HepG2 (cell line): ENCODE results near the gene FBXW4. TPM values are rescaled to one million over a fixed set of nuclear protein-coding genes. Genes with fewer than 3 reads are reported as not detected.

ENCODE experiments used
- ATAC-seq: fragments of 200-7000 bp; cut with Tn5 transposase; 3 replicates; pipeline ENCODE4 v1.9.1; 2020; ENCODE audit warnings: mild to moderate bottlenecking, moderate library complexity
- BruUV-seq: library from RNA; stranded (reverse); fragments of 400-500 nt; replicated peaks from 2 replicates; lab custom pipeline; 2021; lab: Mats Ljungman, UMichigan
- CTCF ChIA-PET: fragments of 300-600 bp; formaldehyde crosslinking; extraction: SDS; loops from one replicate; lab custom pipeline; 2021; ENCODE audit warnings: low total read pairs, inconsistent platforms, low intra/inter-chr PET ratio; lab: Yijun Ruan, JAX
- POLR2A ChIA-PET: fragments of 350-600 bp; sonication (Branson Sonifier 250); formaldehyde crosslinking; loops from one replicate; lab custom pipeline; 2020; ENCODE audit warnings: antibody characterized with exemption, inconsistent platforms; lab: Yijun Ruan, JAX
- DNase-seq: peaks from one replicate; pipeline ENCODE4 v3.0.0-alpha.2; 2015; ENCODE audit warnings: low spot score
- FAIRE-seq: peaks from 3 replicates; lab custom pipeline; 2011; peaks lifted over from hg19 to GRCh38; lab: Jason Lieb, UNC
- H2AFZ ChIP-seq: one replicate; pipeline ENCODE4 v1.6.1; 2011; ENCODE audit warnings: low read length, inconsistent platforms
- H3K27ac ChIP-seq: fragments of 300-600 bp; 3 replicates; pipeline ENCODE4 v1.8.0; 2011; ENCODE audit warnings: mixed run types, mild to moderate bottlenecking, mixed read lengths, low read length, inconsistent platforms; ENCODE audit not compliant: insufficient read depth; ENCODE audit errors: extremely low read length
- H3K27me3 ChIP-seq, 2 experiments: fragments of 200-600 bp in 1 of 2; 2 replicates in 1 of 2; 3 replicates in 1 of 2; pipeline versions ENCODE4 v1.6.0 to v1.8.0; 2011; ENCODE audit warnings: low read length in 2 of 2, mild to moderate bottlenecking in 2 of 2, moderate library complexity in 2 of 2, inconsistent platforms in 1 of 2; ENCODE audit not compliant: insufficient read depth in 2 of 2, control insufficient read depth in 1 of 2
- H3K36me3 ChIP-seq, 2 experiments: fragments of 200-600 bp in 1 of 2; replicated peaks in 1 of 2; 2 replicates in 1 of 2; 3 replicates in 1 of 2; pipeline versions ENCODE4 v1.5.1 to v1.8.0; 2011; ENCODE audit warnings: low read length in 2 of 2, inconsistent platforms in 1 of 2; ENCODE audit not compliant: insufficient read depth in 2 of 2, control insufficient read depth in 1 of 2
- H3K4me1 ChIP-seq: 2 replicates; pipeline ENCODE4 v1.5.1; 2012; ENCODE audit warnings: low read length, inconsistent platforms; ENCODE audit not compliant: insufficient read depth
- H3K4me2 ChIP-seq: 2 replicates; pipeline ENCODE4 v1.6.0; 2011; ENCODE audit warnings: low read depth, low read length, inconsistent platforms
- H3K4me3 ChIP-seq, 3 experiments: fragments of 200-600 bp in 1 of 3; sonication (generic), shearing (Covaris generic) in 1 of 3; replicated peaks in 1 of 3; 2 replicates each; pipeline ENCODE4 v1.5.1; 2011 to 2016; ENCODE audit warnings: low read length in 3 of 3, inconsistent platforms in 2 of 3, low read depth in 2 of 3, mild to moderate bottlenecking in 2 of 3, control low read depth in 1 of 3, mixed read lengths in 1 of 3; ENCODE audit not compliant: insufficient read depth in 1 of 3
- H3K79me2 ChIP-seq: one replicate; pipeline ENCODE4 v1.6.1; 2011; ENCODE audit warnings: low read length, inconsistent platforms; ENCODE audit not compliant: insufficient read depth
- H3K9ac ChIP-seq: 2 replicates; pipeline ENCODE4 v1.6.0; 2011; ENCODE audit warnings: mild to moderate bottlenecking, low read depth, low read length, inconsistent platforms; ENCODE audit not compliant: insufficient read depth
- H3K9me3 ChIP-seq: 2 replicates; pipeline ENCODE4 v1.5.1; 2012; ENCODE audit warnings: mild to moderate bottlenecking, low read length
- H4K20me1 ChIP-seq: 2 replicates; pipeline ENCODE4 v1.6.0; 2011; ENCODE audit warnings: inconsistent platforms, mild to moderate bottlenecking, low read length, moderate library complexity; ENCODE audit not compliant: insufficient read depth
- CENPX ChIP-seq: sonication (generic); formaldehyde crosslinking; IDR thresholded peaks from 2 replicates; pipeline ENCODE4 v1.9.0; 2021; ENCODE audit warnings: mild to moderate bottlenecking, missing genetic modification reagents, moderate library complexity
- FOXJ3 ChIP-seq: sonication (generic); formaldehyde crosslinking; IDR thresholded peaks from 2 replicates; pipeline ENCODE4 v1.4.0; 2020; ENCODE audit warnings: missing genetic modification reagents, mild to moderate bottlenecking, borderline replicate concordance
- FOXP4 ChIP-seq: sonication (generic); formaldehyde crosslinking; IDR thresholded peaks from 2 replicates; pipeline ENCODE4 v1.4.0; 2020; ENCODE audit warnings: missing genetic modification reagents
- MXI1 ChIP-seq: IDR thresholded peaks from 3 replicates; pipeline ENCODE4 v1.6.1; 2012; ENCODE audit warnings: low read depth, low read length, inconsistent platforms, borderline replicate concordance
- NCOA2 ChIP-seq: sonication (generic); formaldehyde crosslinking; IDR thresholded peaks from 2 replicates; pipeline ENCODE4 v1.8.0; 2022; ENCODE audit warnings: inconsistent platforms
- NR2F6 ChIP-seq, 2 experiments: IDR thresholded peaks; 2 replicates each; pipeline ENCODE4 v1.6.1; 2016; ENCODE audit warnings: antibody characterized with exemption in 1 of 2, mild to moderate bottlenecking in 1 of 2
- POLR2AphosphoS5 ChIP-seq: IDR thresholded peaks from 2 replicates; pipeline ENCODE4 v1.6.1; 2012; ENCODE audit warnings: low read depth, low read length
- RELA ChIP-seq: sonication (generic); formaldehyde crosslinking; IDR thresholded peaks from 2 replicates; pipeline ENCODE4 v1.4.0; 2020; ENCODE audit warnings: missing genetic modification reagents
- TOE1 ChIP-seq: sonication (generic); formaldehyde crosslinking; IDR thresholded peaks from 2 replicates; pipeline ENCODE4 v1.4.0; 2020; ENCODE audit warnings: mild to moderate bottlenecking, missing genetic modification reagents
- YEATS4 ChIP-seq: sonication (generic); formaldehyde crosslinking; IDR thresholded peaks from 2 replicates; pipeline ENCODE4 v1.4.0; 2020; ENCODE audit warnings: missing genetic modification reagents, borderline replicate concordance
- ZBTB8A ChIP-seq: sonication (generic); formaldehyde crosslinking; IDR thresholded peaks from 2 replicates; pipeline ENCODE4 v1.4.0; 2020; ENCODE audit warnings: mild to moderate bottlenecking, low read depth, missing genetic modification reagents, borderline replicate concordance
- ZNF136 ChIP-seq: sonication (generic); formaldehyde crosslinking; IDR thresholded peaks from 2 replicates; pipeline ENCODE4 v1.8.1; 2022; ENCODE audit warnings: low read depth, mild to moderate bottlenecking, moderate library complexity, missing genetic modification reagents
- ZNF142 ChIP-seq: sonication (generic); formaldehyde crosslinking; IDR thresholded peaks from 2 replicates; pipeline ENCODE4 v1.4.0; 2020; ENCODE audit warnings: missing genetic modification reagents
- ZNF569 ChIP-seq: sonication (generic); formaldehyde crosslinking; IDR thresholded peaks from 2 replicates; pipeline ENCODE4 v1.5.0; 2020; ENCODE audit warnings: mild to moderate bottlenecking, missing genetic modification reagents, moderate library complexity, borderline replicate concordance
- ZNF597 ChIP-seq: sonication (generic); formaldehyde crosslinking; IDR thresholded peaks from 2 replicates; pipeline ENCODE4 v1.5.0; 2020; ENCODE audit warnings: missing genetic modification reagents
- ZNF713 ChIP-seq: sonication (generic); formaldehyde crosslinking; IDR thresholded peaks from 2 replicates; pipeline ENCODE4 v1.4.0; 2020; ENCODE audit warnings: mild to moderate bottlenecking, missing genetic modification reagents
- ZNF772 ChIP-seq: sonication (generic); formaldehyde crosslinking; IDR thresholded peaks from 2 replicates; pipeline ENCODE4 v1.5.0; 2020; ENCODE audit warnings: mild to moderate bottlenecking, missing genetic modification reagents
- ZNF792 ChIP-seq: IDR thresholded peaks from 2 replicates; pipeline ENCODE4 v1.6.1; 2016
- WGBS: methylation state at CpG from one replicate; pipeline ENCODE4 v1.1.6; 2017; ENCODE audit warnings: low lambda C conversion rate; 5-methylcytosine and 5-hydroxymethylcytosine counted together
- in situ Hi-C: cut with HindIII; loops from 2 replicates; pipeline ENCODE4 v1.10.0; 2017; ENCODE audit warnings: low pct_unique_long_range_greater_than_20kb; ENCODE audit not compliant: extremely low pct_ligation_motif_present
- intact Hi-C: fragments of 100-400 bp; cut with micrococcal nuclease; formaldehyde crosslinking; loops from one replicate; pipeline ENCODE4 v1.10.0; 2022; ENCODE audit not compliant: unreplicated experiment
- polyA plus RNA-seq, 8 experiments: library from polyadenylated mRNA; depleted of rRNA in 3 of 8; stranded (reverse) in 7 of 8; unstranded in 1 of 8; fragments of >200 nt; fragmentation: Illumina TruSeq in 4 of 8; extraction: Trizol in 4 of 8; gene quantifications; 2 replicates each; pipeline versions ENCODE4 v1.2.1 to v1.2.3, GENCODE V29; 2011 to 2016; ENCODE audit warnings: low read depth in 4 of 8, missing spikeins in 1 of 8, mixed read lengths in 1 of 8; ENCODE audit not compliant: insufficient read depth in 1 of 8
- total RNA-seq, 5 experiments: library from RNA; depleted of rRNA; stranded (reverse); fragments of >200 nt; fragmentation: Illumina TruSeq; extraction: Trizol; gene quantifications; 2 replicates each; pipeline ENCODE4 v1.2.3, GENCODE V29; 2016; ENCODE audit warnings: low read depth in 1 of 5

Gene FBXW4
- total and polyA plus RNA-seq, 2 of the 13 experiments (the other 11 are each of a cell fraction or from before 2014, with no cell fraction given), result 23.5 to 33.7 TPM

GRCh38 chr10:101607124-101607523, 87.8 kb downstream of the FBXW4 start:
- H4K20me1 ChIP-seq, result no peaks in the 10 kb centered on the region
- 84% methylated on average over 2 of the region's 2 CpGs for WGBS
- H3K79me2 ChIP-seq, result no peaks in the 10 kb centered on the region
- no TSS peak for BruUV-seq
- intact Hi-C loops, result no loop called here
- peaks cover 9% of the 10 kb centered on the region; the same call in 1 of the 2 replicates for H3K4me1 ChIP-seq
- no peak overlapping the region for H3K4me3 ChIP-seq
- peaks cover 15 to 38% of the 10 kb centered on the region in 2 experiments for H3K36me3 ChIP-seq
- no peaks in the 10 kb centered on the region for H3K9me3 ChIP-seq
- H2AFZ ChIP-seq, result no peak overlapping the region
- TF ChIP-seq FOXJ3 (CRISPR knock-in tag), result no peak
- TF ChIP-seq CENPX (CRISPR knock-in tag), result no peak
- TF ChIP-seq ZNF792 (CRISPR knock-in tag), result no peak
- no peak for TF ChIP-seq ZBTB8A (CRISPR knock-in tag)
- TF ChIP-seq POLR2AphosphoS5, result no peak
- no peak for TF ChIP-seq ZNF713 (CRISPR knock-in tag)
- TF ChIP-seq ZNF569 (CRISPR knock-in tag), result no peak
- TF ChIP-seq ZNF142, result no peak
- no peak for TF ChIP-seq ZNF772 (CRISPR knock-in tag)
- TF ChIP-seq FOXP4 (CRISPR knock-in tag), result no peak
- TF ChIP-seq ZNF136 (CRISPR knock-in tag), result no peak
- TF ChIP-seq NR2F6 (IDR thresholded peaks at IDR 0.05), result no peak
- no peak for TF ChIP-seq NR2F6 (CRISPR knock-in tag; IDR thresholded peaks at IDR 0.05)
- TF ChIP-seq RELA (CRISPR knock-in tag), result no peak
- TF ChIP-seq MXI1, result no peak
- TF ChIP-seq TOE1 (CRISPR knock-in tag), result no peak
- TF ChIP-seq ZNF597 (CRISPR knock-in tag), result no peak
- no peak for TF ChIP-seq YEATS4
- TF ChIP-seq NCOA2 (CRISPR knock-in tag), result no peak
- DNase-seq (no peak), ATAC-seq (no peak), FAIRE-seq (no peak)
- ChIA-PET POLR2A (no interaction called here), CTCF (no interaction called here)
- no peak overlapping the region for H3K27ac ChIP-seq
- H3K27me3 ChIP-seq, result no peaks in the 10 kb centered on the region
- H3K4me2 ChIP-seq, result no peak overlapping the region
- in situ Hi-C loops, result no loop called here
- no peak overlapping the region for H3K9ac ChIP-seq
